DMS79 treated with DMSO at 0.1 percent for 48 hours (cell line): ENCODE measurements around the gene SFTPD.
A peak's percentile ranks its signal among the peaks of the same experiment; 100 is the strongest.
"Not testable (repeated sequence)": the region's sequence is repeated elsewhere in the genome, so short reads cannot be mapped to it uniquely, and the experiment has no call there.

Source experiments
- DNase-seq: peaks from one replicate; lab custom pipeline; 2025; lab: John Stamatoyannopoulos, UW

Gene SFTPD

GRCh38 chr10:79948976-79949722 is at the start of gene SFTPD:
Gene SFTPD (minus strand): TSS chr10:79949105. CDS start chr10:79946659, 2,446 bp downstream.
- DNase-seq: no peak

GRCh38 chr10:79995979-79996634 is 47.2 kb upstream of the SFTPD start:
- DNase-seq: no peak

DNA sequence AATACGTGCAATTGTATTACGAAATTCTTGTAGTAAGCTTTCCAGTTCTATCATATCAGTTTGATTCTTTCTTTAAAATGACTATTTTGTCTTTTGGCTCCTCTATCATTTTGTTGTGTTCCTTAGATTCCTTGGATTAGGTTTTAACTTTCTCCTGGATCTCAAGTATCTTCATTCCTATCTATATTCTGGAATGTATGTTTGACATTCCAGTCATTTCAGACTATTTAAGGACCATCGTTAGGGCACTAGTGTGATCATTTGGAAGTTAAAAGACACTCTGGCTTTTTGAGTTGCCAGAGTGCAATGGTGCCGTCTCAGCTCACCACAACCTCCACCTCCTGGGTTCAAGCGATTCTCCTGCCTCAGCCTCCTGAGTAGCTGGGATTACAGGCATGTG is 45.7 kb upstream of the SFTPD start:
- DNase-seq: no peak

GRCh38 chr10:79988199-79988598 is 39.3 kb upstream of the SFTPD start:
- DNase-seq: not testable (repeated sequence)

- DNase-seq: not testable (repeated sequence)
These were observed 37.8 kb upstream of the SFTPD start for GRCh38 chr10:79986661-79987060.

DNA sequence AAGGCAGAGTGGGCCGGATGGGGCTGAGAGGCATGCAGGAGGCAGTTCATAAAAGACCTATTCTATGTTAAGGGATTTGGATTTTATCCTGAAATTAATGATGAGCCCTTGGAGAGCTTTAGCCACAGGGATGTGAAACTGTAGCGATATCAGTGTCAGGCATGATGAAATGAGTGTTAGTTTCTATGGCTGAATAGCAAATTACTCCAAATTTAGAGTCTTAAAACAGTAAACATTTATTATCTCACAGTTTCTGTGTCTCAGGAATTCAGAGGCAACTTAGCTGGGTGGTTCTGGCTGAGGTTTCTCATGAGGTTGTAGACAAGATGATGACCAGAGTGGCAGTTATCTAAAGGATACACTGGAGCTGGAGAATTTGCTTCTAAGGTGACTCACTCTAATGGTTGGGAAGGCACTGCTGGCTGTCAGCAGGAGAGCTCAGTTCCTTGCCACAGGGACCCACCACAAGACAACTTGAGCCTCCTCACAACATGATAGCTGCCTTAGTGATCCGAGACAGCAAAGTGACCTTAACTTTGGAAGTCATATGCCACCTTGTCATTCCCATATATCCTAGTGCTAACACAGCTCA is 36.7 kb upstream of the SFTPD start:
- no peak for DNase-seq

GRCh38 chr10:79984851-79985250 is 35.9 kb upstream of the SFTPD start:
- no peak for DNase-seq

- no peak for DNase-seq
These were observed 34.5 kb upstream of the SFTPD start for GRCh38 chr10:79983286-79983909.

- DNase-seq: peak; percentile 25
These were observed 34.0 kb upstream of the SFTPD start for GRCh38 chr10:79982861-79983260.

- DNase-seq: no peak
These were observed 33.5 kb upstream of the SFTPD start for GRCh38 chr10:79982362-79982800.

- DNase-seq: peak; percentile 28
These were observed 32.8 kb upstream of the SFTPD start for GRCh38 chr10:79981450-79982361.

- peak; percentile 22 for DNase-seq
These were observed 31.8 kb upstream of the SFTPD start for GRCh38 chr10:79980711-79981110.

- peak; percentile 14 for DNase-seq
These were observed 31.2 kb upstream of the SFTPD start for GRCh38 chr10:79979976-79980687.

GRCh38 chr10:79979310-79979975 is 30.5 kb upstream of the SFTPD start:
- DNase-seq: peak; percentile 10

- no peak for DNase-seq
These were observed 28.1 kb upstream of the SFTPD start for GRCh38 chr10:79976999-79977398.

- DNase-seq: no peak
These were observed 21.2 kb upstream of the SFTPD start for GRCh38 chr10:79970062-79970461.

- DNase-seq: no peak
These were observed 999 bp downstream of the SFTPD start for GRCh38 chr10:79947787-79948424.

DNA sequence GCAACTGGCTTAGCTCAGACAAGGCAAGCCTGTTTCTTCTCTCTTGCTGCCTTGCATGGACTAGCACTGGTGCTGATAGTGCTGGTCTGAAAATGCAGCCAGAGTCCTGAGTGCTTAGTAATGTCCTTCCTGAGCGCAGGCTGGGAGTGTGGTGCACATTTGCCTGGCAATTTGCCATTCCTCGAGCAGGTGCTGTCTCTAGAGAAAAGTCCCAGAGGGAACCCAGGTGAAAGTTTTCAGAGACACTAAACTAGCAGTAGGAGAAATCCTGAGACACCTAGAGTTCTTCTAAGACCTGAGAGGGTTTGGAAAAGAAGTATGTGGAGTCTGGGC is 1.9 kb downstream of the SFTPD start:
- DNase-seq: no peak

DNA sequence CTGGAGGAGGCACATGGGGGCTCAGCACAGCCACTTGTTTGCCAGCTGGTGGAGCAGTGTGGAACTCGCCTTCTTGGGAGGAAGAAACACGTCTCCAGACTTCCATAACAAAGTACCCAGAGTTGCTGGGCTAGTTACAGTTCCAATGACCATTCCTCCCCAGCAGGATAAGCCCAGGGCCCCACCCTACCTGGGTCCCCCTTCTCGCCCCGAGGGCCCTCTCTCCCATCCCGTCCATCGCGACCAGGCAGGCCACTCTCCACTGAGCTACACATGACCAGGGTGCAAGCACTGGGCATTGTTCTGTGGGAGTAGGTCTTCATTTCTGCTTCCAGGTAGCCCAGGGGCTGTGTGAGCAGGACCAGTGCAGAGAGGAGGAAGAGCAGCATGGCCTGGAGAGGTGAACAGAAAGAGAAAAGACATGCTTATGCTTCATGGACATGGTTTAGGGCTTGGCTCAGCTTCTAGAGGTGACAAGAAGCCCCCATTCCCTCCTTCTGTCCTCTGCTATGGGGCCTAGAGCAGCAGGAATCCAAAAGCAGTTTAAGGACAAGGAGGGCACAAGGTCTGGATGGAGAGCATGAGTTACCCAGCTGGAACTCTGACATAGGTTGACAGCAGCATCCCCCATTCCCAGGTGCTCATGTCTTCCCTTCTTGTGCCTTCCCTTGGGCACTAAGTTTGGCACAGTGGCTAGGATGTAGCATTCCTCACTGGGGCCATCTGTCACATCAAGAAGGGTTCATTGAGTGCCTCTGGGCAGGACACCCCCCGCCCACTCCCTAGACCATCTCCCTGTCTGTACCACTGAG is 2.4 kb downstream of the SFTPD start:
- DNase-seq: no peak
